Occipital lobe (tissue), 2 donors: Measurements from ENCODE around the gene S100A4. TPM values are rescaled to one million over a fixed set of nuclear protein-coding genes. Genes with fewer than 3 reads are reported as not detected.

Source experiments
- DNase-seq: peaks from one replicate; lab custom pipeline; 2025; lab: John Stamatoyannopoulos, UW
- total RNA-seq: library from RNA; depleted of rRNA; stranded (reverse); fragments of >200 nt; gene quantifications from one replicate; pipeline ENCODE4 v1.2.3, GENCODE V29; 2014

The S100A4 gene
- total RNA-seq, 1 donor from 2014 or later, result 0.62 TPM

- no peak for DNase-seq
These were observed 2.2 kb upstream of the S100A4 start for GRCh38 chr1:153547560-153548551.

- no peak for DNase-seq
These were observed 1.4 kb upstream of the S100A4 start for GRCh38 chr1:153546796-153547559.

- DNase-seq, result no peak
These were observed 765 bp upstream of the S100A4 start for GRCh38 chr1:153546371-153546770.

GRCh38 chr1:153544453-153545066 lies 1.0 kb downstream of the S100A4 start:
- no peak for DNase-seq

- no peak for DNase-seq
These were observed 1.9 kb downstream of the S100A4 start for GRCh38 chr1:153543736-153544135.

GRCh38 chr1:153542956-153543711 lies 2.5 kb downstream of the S100A4 start:
- DNase-seq, result no peak

- no peak for DNase-seq
These were observed 3.7 kb downstream of the S100A4 start for GRCh38 chr1:153541641-153542590.

- DNase-seq, result peak; percentile 15
These were observed 4.9 kb downstream of the S100A4 start, which contains the start of gene S100A5 for GRCh38 chr1:153540394-153541361. Gene S100A5 (minus strand): TSS chr1:153540934. CDS start chr1:153540191, 743 bp downstream.

- DNase-seq, result no peak
These were observed 6.1 kb downstream of the S100A4 start for GRCh38 chr1:153539395-153540093.

GRCh38 chr1:153538315-153538821 lies 7.2 kb downstream of the S100A4 start:
- no peak for DNase-seq

- DNase-seq, result no peak
These were observed 8.3 kb downstream of the S100A4 start for GRCh38 chr1:153537376-153537730.

GRCh38 chr1:153536671-153537375 lies 8.8 kb downstream of the S100A4 start:
- DNase-seq, result no peak

- peak; percentile 62 for DNase-seq
These were observed 9.5 kb downstream of the S100A4 start for GRCh38 chr1:153536012-153536670.

GRCh38 chr1:153535242-153536011 lies 10.2 kb downstream of the S100A4 start, which contains the start of gene S100A6:
Gene S100A6 (minus strand): TSS chr1:153535991. CDS start chr1:153535339, 652 bp downstream.
- DNase-seq, result no peak

- DNase-seq, result no peak
These were observed 10.7 kb downstream of the S100A4 start for GRCh38 chr1:153534925-153535241.
